NCI-H1694 (cell line): Measurements from ENCODE around the gene ARMH3.
A peak's percentile ranks its signal among the peaks of the same experiment; 100 is the strongest.

Experiments used
- DNase-seq: peaks from one replicate; lab custom pipeline; 2025; lab: John Stamatoyannopoulos, UW

ARMH3 gene

GRCh38 chr10:101938305-101939007 is 117.5 kb downstream of the ARMH3 start:
- DNase-seq: no peak

GRCh38 chr10:101935431-101935830 is 120.5 kb downstream of the ARMH3 start:
- DNase-seq: no peak

- DNase-seq: no peak
Observed at GRCh38 chr10:101934686-101935305, 121.2 kb downstream of the ARMH3 start.

- DNase-seq: no peak
Observed at GRCh38 chr10:101933976-101934375, 122.0 kb downstream of the ARMH3 start.

- DNase-seq: no peak
Observed at GRCh38 chr10:101932183-101932582, 123.8 kb downstream of the ARMH3 start.

GRCh38 chr10:101925027-101925426 is 130.9 kb downstream of the ARMH3 start:
- no peak for DNase-seq

GRCh38 chr10:101923256-101923655 is 132.7 kb downstream of the ARMH3 start:
- DNase-seq: no peak

GRCh38 chr10:101922846-101923245 is 133.1 kb downstream of the ARMH3 start:
- no peak for DNase-seq

- no peak for DNase-seq
Observed at GRCh38 chr10:101920546-101920945, 135.4 kb downstream of the ARMH3 start.

GRCh38 chr10:101919026-101919770 is 136.8 kb downstream of the ARMH3 start:
- no peak for DNase-seq

GRCh38 chr10:101912561-101913179 is 143.3 kb downstream of the ARMH3 start:
- DNase-seq: no peak

- no peak for DNase-seq
Observed at GRCh38 chr10:101906586-101907183, 149.3 kb downstream of the ARMH3 start.

GRCh38 chr10:101905251-101905650 is 150.7 kb downstream of the ARMH3 start:
- no peak for DNase-seq

- DNase-seq: peak; percentile 82
Observed at GRCh38 chr10:101903827-101904550, 152.0 kb downstream of the ARMH3 start.

GRCh38 chr10:101902820-101903145 is 153.2 kb downstream of the ARMH3 start:
- peak; percentile 9 for DNase-seq

GRCh38 chr10:101902032-101902819 is 153.7 kb downstream of the ARMH3 start:
- DNase-seq: no peak

- no peak for DNase-seq
Observed at GRCh38 chr10:101901340-101901739, 154.6 kb downstream of the ARMH3 start.

GRCh38 chr10:101897633-101898032 is 158.3 kb downstream of the ARMH3 start:
- DNase-seq: peak; percentile 59

GRCh38 chr10:101896225-101896877 is 159.6 kb downstream of the ARMH3 start:
- no peak for DNase-seq

GRCh38 chr10:101895781-101896180 is 160.2 kb downstream of the ARMH3 start:
- DNase-seq: no peak
